ENCODE data around the gene TTLL9.

- TF ChIP-seq CTCF (IDR thresholded peaks at IDR 0.05) = no peak
- no peak for TF ChIP-seq POLR2A (IDR thresholded peaks at IDR 0.05)
Measured at GRCh38 chr20:31919410-31920155, 49.1 kb downstream of the TTLL9 start.
